Common myeloid progenitor, CD34-positive (primary cell): Measurements from ENCODE around the gene FTO.
A peak's percentile ranks its signal among the peaks of the same experiment; 100 is the strongest.

Experiments
- CTCF ChIA-PET: fragments of 350-600 bp; sonication (Branson Sonifier 250); formaldehyde crosslinking; loops from one replicate; lab custom pipeline; 2021; ENCODE audit warnings: antibody characterized with exemption; lab: Charles Lee
- POLR2A ChIA-PET: fragments of 350-600 bp; sonication (Branson Sonifier 250); formaldehyde crosslinking; loops from one replicate; lab custom pipeline; 2021; ENCODE audit warnings: antibody characterized with exemption; lab: Charles Lee
- DNase-seq, 3 donors: peaks; one replicate each; pipeline versions ENCODE4 v3.0.0 to v3.0.0-alpha.2; 2013
- H3K27ac ChIP-seq, 2 experiments: 1 replicate in 1 of 2; 2 replicates in 1 of 2; pipeline ENCODE4 v1.7.0; 2013; ENCODE audit warnings: inconsistent platforms in 2 of 2, low read length in 2 of 2, mild to moderate bottlenecking in 2 of 2, low read depth in 1 of 2, moderate library complexity in 1 of 2; ENCODE audit not compliant: severe bottlenecking in 2 of 2, insufficient read depth in 1 of 2, poor library complexity in 1 of 2
- H3K27me3 ChIP-seq, 5 experiments: replicated peaks in 2 of 5; 1 replicate in 3 of 5; 2 replicates in 2 of 5; pipeline versions ENCODE4 v1.6.1 to v1.7.0; 2013; ENCODE audit warnings: low read length in 4 of 5, mild to moderate bottlenecking in 2 of 5, moderate library complexity in 2 of 5, inconsistent platforms in 1 of 5; ENCODE audit not compliant: insufficient read depth in 5 of 5, control insufficient read depth in 4 of 5
- H3K36me3 ChIP-seq, 4 experiments: 1 replicate in 2 of 4; 2 replicates in 2 of 4; pipeline versions ENCODE4 v1.6.1 to v1.7.0; 2013; ENCODE audit warnings: low read length in 3 of 4, control low read depth in 1 of 4, mild to moderate bottlenecking in 1 of 4; ENCODE audit not compliant: control insufficient read depth in 4 of 4, insufficient read depth in 4 of 4
- H3K4me1 ChIP-seq, 4 experiments: 1 replicate in 3 of 4; 2 replicates in 1 of 4; pipeline versions ENCODE4 v1.6.1 to v1.7.1; 2013; ENCODE audit warnings: low read length in 3 of 4, mild to moderate bottlenecking in 3 of 4, control low read depth in 1 of 4, inconsistent platforms in 1 of 4, moderate library complexity in 1 of 4; ENCODE audit not compliant: control insufficient read depth in 4 of 4, insufficient read depth in 4 of 4; ENCODE audit errors: control extremely low read depth in 1 of 4
- H3K4me3 ChIP-seq, 7 experiments: 1 replicate in 4 of 7; 2 replicates in 3 of 7; pipeline versions ENCODE4 v1.5.1 to v1.7.0; 2013; ENCODE audit warnings: mild to moderate bottlenecking in 7 of 7, low read length in 6 of 7, moderate library complexity in 6 of 7, inconsistent platforms in 2 of 7, low read depth in 2 of 7, control low read depth in 1 of 7; ENCODE audit not compliant: insufficient read depth in 4 of 7, control insufficient read depth in 1 of 7; ENCODE audit errors: extremely low read depth in 1 of 7
- H3K9me3 ChIP-seq, 5 experiments: 1 replicate in 4 of 5; 2 replicates in 1 of 5; pipeline versions ENCODE4 v1.6.1 to v1.7.1; 2013; ENCODE audit warnings: low read length in 4 of 5, mild to moderate bottlenecking in 2 of 5, inconsistent platforms in 1 of 5, low read depth in 1 of 5, moderate library complexity in 1 of 5; ENCODE audit not compliant: control insufficient read depth in 4 of 5, insufficient read depth in 2 of 5; ENCODE audit errors: control extremely low read depth in 1 of 5
- WGBS: methylation state at CpG from one replicate; pipeline ENCODE4 v1.1.5; 2013; ENCODE audit not compliant: insufficient coverage; 5-methylcytosine and 5-hydroxymethylcytosine counted together

Gene FTO

DNA sequence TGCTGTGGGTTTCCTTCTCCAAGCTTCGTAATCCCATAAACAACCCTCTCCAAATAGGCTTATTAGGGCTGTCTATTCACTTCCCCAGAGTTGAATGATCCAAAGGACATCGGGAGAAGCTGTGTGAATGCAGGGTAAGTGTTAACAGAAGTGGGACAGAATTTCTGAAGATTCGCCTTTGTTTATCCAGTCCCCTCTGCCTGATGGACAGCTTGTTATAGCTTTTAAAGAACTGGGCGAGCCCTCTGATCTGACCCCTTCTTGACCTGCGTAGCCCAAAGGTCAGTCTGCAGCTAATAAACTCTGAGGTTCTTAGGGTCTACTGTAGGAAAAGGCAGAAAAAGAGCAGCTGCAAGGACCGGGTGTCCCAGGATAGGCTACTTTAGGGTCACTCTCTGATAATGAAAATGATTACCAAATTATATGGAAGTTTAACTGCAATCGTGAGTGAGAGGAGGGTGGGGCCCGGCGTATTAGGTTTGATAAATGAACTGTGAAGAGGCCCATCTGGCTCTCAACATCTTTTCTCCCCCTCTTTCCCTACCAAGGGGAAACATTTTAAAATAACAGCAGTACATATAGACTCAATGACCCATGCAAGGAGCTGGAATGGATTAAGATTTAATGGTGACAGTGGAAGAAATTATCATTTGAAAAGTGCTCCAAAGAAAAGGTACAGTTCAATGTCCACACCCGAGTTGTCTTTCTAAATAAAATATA is 233.4 kb downstream of the FTO start:
- H3K4me3 ChIP-seq = no peak overlapping the region

GRCh38 chr16:53944025-53944424 is 240.1 kb downstream of the FTO start:
- Histone ChIP-seq H3K9me3 (no peaks in the 10 kb centered on the region), H3K4me1 (peaks cover 5 to 13% (median 9%) of the 10 kb centered on the region in 4 experiments), H3K36me3 (peaks cover 0 to 10% (median 4%) of the 10 kb centered on the region in 4 experiments), H3K4me3 (no peak overlapping the region), H3K27ac (no peak overlapping the region), H3K27me3 (no peaks in the 10 kb centered on the region)
- 100% methylated on average over 1 of the region's 2 CpGs for WGBS
- POLR2A ChIA-PET = no interaction called here
- DNase-seq = no peak
- CTCF ChIA-PET = interaction anchor here (1.3 kb wide), 1 partner anchor 1521 kb away, joined by 3 read pairs; no protein-coding TSS in a partner anchor

More for the DNA sequence above, 233.4 kb downstream of the FTO start:
- Histone ChIP-seq H3K27ac (no peak overlapping the region), H3K9me3 (no peaks in the 10 kb centered on the region), H3K4me1 (no peaks in the 10 kb centered on the region), H3K36me3 (peaks cover 0 to 13% (median 7%) of the 10 kb centered on the region in 4 experiments), H3K27me3 (no peaks in the 10 kb centered on the region)
- DNase-seq = no peak
- CTCF ChIA-PET = interaction anchor here (0.6 to 1.4 kb wide), 4 partner anchors 10 to 120 kb away, joined by 3 read pairs; no protein-coding TSS in a partner anchor
- 100% methylated on average over 6 of the region's 10 CpGs for whole genome bisulfite sequencing
- POLR2A ChIA-PET = no interaction called here

DNA sequence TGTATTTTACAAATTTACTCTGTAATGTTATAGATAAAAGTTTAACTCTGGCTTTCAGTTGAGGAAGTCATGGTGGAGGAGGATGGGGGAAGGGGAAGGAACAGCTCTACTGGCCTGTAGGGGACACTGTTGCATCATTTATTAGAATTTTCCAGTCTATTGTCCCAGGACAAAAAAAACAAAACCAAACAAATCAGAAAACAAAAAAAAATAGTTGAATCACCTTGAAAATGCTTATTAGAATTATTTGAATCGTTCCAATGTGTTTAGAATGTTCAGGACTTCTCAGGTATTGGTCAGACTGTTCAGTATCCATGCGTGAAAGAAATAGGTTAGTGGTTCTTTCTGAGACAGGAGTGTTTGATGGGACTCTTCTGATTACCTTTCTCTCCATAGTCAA is 242.0 kb downstream of the FTO start:
- H3K4me1 ChIP-seq = peaks cover 5 to 13% (median 9%) of the 10 kb centered on the region in 4 experiments
- H3K36me3 ChIP-seq = peaks cover 0 to 10% (median 4%) of the 10 kb centered on the region in 4 experiments
- ChIA-PET CTCF (interaction anchor here (1.2 to 1.9 kb wide), 7 partner anchors 170 to 1311 kb away, joined by 3 to 8 read pairs (median 4); no protein-coding TSS in a partner anchor), POLR2A (no interaction called here)
- no peak overlapping the region for H3K27ac ChIP-seq
- WGBS = no CpG with 5 or more reads among the region's 2 CpGs
- no peaks in the 10 kb centered on the region for H3K27me3 ChIP-seq
- H3K9me3 ChIP-seq = no peaks in the 10 kb centered on the region
- no peak overlapping the region for H3K4me3 ChIP-seq
- peak; percentile 71 to 87 (median 82) for DNase-seq

GRCh38 chr16:53946746-53947386 is 242.9 kb downstream of the FTO start:
- H3K27me3 ChIP-seq = no peaks in the 10 kb centered on the region
- POLR2A ChIA-PET = interaction anchor here (0.6 kb wide), 1 partner anchor 389 kb away, joined by 7 read pairs; no protein-coding TSS in a partner anchor

GRCh38 chr16:53947642-53948041 is 243.7 kb downstream of the FTO start:
- POLR2A ChIA-PET = no interaction called here
- H3K27ac ChIP-seq = no peak overlapping the region
- no peak overlapping the region for H3K4me3 ChIP-seq
- CTCF ChIA-PET = interaction anchor here (0.9 to 1.6 kb wide), 4 partner anchors 9 to 989 kb away, joined by 3 to 10 read pairs (median 4); no protein-coding TSS in a partner anchor
- DNase-seq = no peak
- H3K36me3 ChIP-seq = peaks cover 0 to 2% (median 0%) of the 10 kb centered on the region in 4 experiments
- WGBS = 100% methylated on average over 4 of the region's 7 CpGs
- H3K27me3 ChIP-seq = no peaks in the 10 kb centered on the region
- no peaks in the 10 kb centered on the region for H3K9me3 ChIP-seq
- H3K4me1 ChIP-seq = peaks cover 14 to 17% (median 16%) of the 10 kb centered on the region in 4 experiments

More at GRCh38 chr16:53946746-53947386, 242.9 kb downstream of the FTO start:
- Histone ChIP-seq H3K9me3 (no peaks in the 10 kb centered on the region), H3K4me1 (peaks cover 6 to 13% (median 9%) of the 10 kb centered on the region in 4 experiments), H3K27ac (no peak overlapping the region), H3K4me3 (no peak overlapping the region), H3K36me3 (peaks cover 0 to 7% (median 3%) of the 10 kb centered on the region in 4 experiments)
- CTCF ChIA-PET = interaction anchor here (0.6 to 1.9 kb wide), 10 partner anchors 9 to 1310 kb away, joined by 3 to 10 read pairs (median 4); no protein-coding TSS in a partner anchor
- 89% methylated on average over 2 of the region's 5 CpGs for WGBS
- peak in 1 of 3 donors; percentile 7 for DNase-seq

GRCh38 chr16:53948326-53948725 is 244.4 kb downstream of the FTO start:
- Histone ChIP-seq H3K9me3 (no peaks in the 10 kb centered on the region), H3K4me1 (peaks cover 16 to 20% (median 18%) of the 10 kb centered on the region in 4 experiments), H3K27me3 (no peaks in the 10 kb centered on the region), H3K36me3 (peaks cover 0 to 2% (median 0%) of the 10 kb centered on the region in 4 experiments), H3K4me3 (no peak overlapping the region), H3K27ac (no peak overlapping the region)
- POLR2A ChIA-PET = interaction anchor here (0.6 kb wide), 1 partner anchor 86 kb away, joined by 4 read pairs; no protein-coding TSS in a partner anchor
- CTCF ChIA-PET = interaction anchor here (1.6 kb wide), 1 partner anchor 988 kb away, joined by 4 read pairs; no protein-coding TSS in a partner anchor
- 97% methylated on average over 3 of the region's 4 CpGs for WGBS
- no peak for DNase-seq
